Glomerular visceral epithelial cell (primary cell): ENCODE data around the gene METTL6.
"Not testable (repeated sequence)": the region's sequence is repeated elsewhere in the genome, so short reads cannot be mapped to it uniquely, and the experiment has no call there.

Source experiments
- DNase-seq: peaks from one replicate; pipeline ENCODE4 v3.0.0-alpha.2; 2016; ENCODE audit errors: extremely low spot score

Gene METTL6

DNA sequence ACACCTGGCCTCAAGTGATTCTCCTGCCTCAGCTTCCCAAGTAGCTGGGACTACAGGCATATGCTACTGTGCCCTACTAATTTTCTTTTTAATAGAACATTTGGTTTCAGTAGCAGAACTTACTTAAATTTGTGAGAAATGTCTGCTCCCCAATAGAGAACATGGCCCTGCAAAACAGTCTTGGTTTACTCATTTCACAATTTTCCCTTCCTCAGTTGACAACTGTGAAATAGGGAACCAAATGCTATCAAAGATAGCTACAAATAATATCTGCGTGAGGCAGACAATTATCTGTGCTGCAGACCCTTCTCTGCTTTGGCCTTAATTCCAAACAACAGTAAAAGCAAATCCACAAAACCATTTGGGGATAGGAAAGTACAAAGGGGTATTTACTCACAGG lies 22.6 kb downstream of the METTL6 start:
- no peak for DNase-seq

DNA sequence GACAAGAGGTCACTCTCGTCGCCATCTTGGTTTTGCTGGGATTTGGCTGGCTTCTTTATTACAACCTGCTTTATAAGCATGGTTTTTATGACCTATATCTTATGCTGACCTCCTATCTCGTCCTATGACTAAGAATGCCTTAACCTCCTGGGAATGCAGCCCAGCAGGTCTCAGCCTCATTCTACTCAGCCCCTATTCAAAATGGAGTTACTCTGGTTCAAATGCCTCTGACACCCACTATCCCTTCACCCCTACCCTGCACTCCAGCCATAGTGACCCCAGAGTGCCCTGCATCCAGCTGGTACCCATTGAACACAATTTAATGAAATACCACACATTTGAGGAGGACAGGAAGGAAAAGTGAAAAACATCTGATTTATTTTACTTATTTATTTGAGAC lies 23.4 kb downstream of the METTL6 start:
- DNase-seq = no peak

GRCh38 chr3:15403495-15403894 lies 23.8 kb downstream of the METTL6 start:
- DNase-seq = no peak

- no peak for DNase-seq
These were observed 25.4 kb downstream of the METTL6 start for GRCh38 chr3:15401936-15402335.

- no peak for DNase-seq
These were observed 27.4 kb downstream of the METTL6 start for GRCh38 chr3:15399970-15400369.

DNA sequence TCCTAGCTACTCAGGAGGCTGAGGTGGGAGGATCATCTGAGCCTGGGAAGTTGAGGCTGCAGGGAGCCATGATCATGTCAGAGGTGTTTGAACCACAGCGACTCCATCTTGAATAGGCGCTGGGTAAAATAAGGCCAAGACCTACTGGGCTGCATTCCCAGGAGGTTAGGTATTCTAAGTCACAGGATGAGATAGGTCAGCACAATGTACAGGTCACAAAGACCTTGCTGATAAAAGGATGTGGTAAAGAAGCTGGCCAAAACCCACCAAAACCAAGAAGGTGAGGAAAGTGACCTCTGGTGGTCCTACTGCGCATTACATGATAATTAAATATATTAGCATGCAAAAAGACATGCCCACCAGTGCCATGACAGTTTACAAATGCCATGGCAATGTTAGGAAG lies 28.6 kb downstream of the METTL6 start:
- DNase-seq = not testable (repeated sequence)

- DNase-seq = not testable (repeated sequence)
These were observed 34.1 kb downstream of the METTL6 start for GRCh38 chr3:15393252-15393651.

DNA sequence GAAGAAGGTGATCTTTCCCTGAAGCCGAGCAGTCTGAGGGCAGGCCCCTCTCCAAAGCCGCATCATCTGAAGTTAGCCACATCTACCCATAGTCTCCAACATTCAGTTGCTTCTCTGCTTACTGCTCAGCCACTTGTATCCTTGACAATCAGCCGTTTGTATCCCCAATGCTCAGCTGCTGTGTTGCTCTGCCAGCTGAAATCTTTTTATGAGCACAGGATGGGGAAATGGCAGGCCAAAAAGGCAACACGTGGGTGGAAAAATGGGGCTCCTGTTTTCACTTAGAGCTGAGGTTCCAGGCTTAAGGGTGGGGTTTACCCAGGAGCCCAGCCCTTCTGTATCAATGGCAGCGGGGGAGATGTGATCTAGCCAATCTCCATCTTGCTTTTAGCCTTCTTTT lies 36.3 kb downstream of the METTL6 start:
- no peak for DNase-seq

- DNase-seq = no peak
These were observed 36.9 kb downstream of the METTL6 start for GRCh38 chr3:15390460-15390859.

- DNase-seq = not testable (repeated sequence)
These were observed 39.0 kb downstream of the METTL6 start for GRCh38 chr3:15388335-15388734.

- no peak for DNase-seq
These were observed 39.6 kb downstream of the METTL6 start for GRCh38 chr3:15387735-15388134.

DNA sequence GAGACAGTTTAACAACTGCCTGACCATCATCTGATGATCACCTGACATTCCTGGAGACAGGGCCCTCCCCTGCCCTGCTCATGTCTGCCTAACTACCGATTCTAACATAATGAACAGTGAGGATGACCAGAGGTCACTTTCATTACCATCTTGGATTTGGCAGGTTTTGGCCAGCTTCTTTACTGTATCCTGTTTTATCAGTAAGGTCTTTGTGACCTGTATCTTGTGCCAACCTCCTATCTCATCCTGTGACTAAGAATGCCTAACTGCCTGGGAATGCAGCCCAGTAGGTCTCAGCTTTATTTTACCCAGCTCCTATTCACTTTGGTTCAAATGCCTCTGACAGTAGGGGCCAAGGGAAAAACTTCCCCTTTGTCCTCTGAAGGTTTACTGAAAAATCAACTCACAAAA lies 40.2 kb downstream of the METTL6 start:
- DNase-seq = no peak

DNA sequence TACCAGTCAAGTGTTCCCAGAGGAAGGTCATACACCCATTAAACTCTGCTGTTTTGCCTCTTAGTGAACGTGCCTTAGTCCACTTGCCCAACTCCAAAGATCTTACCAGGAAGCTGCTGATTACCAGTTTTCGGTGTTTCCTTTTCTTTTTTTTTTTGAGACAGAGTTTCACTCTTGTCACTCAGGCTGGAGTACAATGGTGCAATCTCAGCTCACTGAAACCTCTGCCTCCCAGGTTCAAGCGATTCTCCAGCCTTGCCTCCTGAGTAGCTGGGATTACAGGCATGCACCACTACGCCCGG lies 40.7 kb downstream of the METTL6 start:
- not testable (repeated sequence) for DNase-seq

- DNase-seq = no peak
These were observed 41.3 kb downstream of the METTL6 start for GRCh38 chr3:15385901-15386653.

- DNase-seq = not testable (repeated sequence)
These were observed 42.1 kb downstream of the METTL6 start for GRCh38 chr3:15385238-15385695.

DNA sequence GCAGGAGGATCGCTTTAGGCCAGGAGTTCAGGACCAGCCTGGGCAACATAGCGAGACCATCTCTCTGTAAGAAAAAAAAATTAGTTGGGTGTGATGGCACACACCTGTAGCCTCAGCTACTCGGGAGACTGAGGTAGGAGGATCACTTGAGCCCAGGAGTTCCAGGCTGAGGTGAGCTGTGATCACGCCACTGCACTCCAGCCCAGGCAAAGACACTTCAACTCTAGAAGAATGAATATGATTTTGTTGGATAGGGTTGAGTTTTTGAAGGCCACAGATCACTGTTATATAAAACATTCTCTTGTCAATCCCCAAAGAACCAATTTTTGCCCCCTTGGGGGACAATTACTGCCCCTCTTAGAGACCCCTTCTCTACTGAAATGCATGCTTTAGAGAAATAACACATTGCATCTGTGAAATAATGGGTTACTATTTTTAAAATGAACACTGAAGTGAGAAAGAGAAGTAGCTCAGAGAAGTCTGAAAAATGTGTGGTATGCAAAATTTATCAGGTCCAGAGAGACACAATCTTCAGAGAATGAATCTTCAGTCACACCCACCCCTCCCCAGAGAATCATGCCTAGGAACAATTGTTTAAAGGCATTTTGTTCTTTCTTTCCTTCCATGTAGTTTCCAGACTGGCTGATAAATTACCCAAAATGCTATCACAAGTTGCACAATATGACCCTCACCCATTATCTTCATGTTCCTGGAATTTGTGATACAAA lies 42.7 kb downstream of the METTL6 start:
- no peak for DNase-seq

GRCh38 chr3:15382405-15382923 lies 44.9 kb downstream of the METTL6 start:
- no peak for DNase-seq

DNA sequence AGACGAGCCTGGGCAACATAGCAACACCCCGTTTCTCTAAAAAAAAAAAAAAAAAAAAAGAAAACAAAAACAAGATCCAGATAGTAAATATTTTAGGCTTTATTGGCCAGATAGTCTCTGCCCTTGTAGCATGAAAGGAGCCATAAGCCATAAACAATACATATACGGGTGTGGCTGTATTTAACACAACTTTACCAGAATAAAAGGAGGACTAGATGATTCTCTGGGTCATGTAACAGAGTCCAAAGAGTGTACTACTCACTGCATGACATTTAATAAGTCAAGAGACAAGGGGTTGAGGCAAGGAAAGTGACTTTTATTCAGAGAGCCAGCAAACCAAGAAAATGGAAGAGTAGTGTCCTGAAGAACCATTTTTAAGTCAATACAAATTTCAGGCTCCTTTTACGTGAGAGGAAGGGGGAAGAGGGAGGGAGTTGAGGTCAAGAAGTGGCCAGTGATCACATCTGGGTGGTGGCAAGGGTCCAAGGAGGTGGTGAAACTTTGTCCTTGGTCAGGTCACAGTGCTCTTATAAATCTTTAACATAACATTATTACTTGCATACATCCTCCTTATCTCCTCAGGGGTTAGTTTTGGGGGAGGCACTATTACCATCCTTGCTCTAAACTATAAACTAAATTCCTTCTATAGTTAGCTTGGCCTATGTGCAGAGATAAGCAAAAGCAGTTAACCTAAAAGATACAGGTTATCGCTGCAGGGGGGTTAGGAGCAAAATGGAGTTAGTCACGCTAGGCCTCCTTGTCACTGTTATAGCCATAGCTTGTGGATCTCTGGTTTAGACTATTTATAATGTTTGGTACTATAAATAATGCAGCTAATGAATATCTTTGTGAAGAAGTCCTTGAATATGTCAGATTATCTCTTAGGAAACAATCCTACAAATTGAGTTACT lies 46.1 kb downstream of the METTL6 start:
- no peak for DNase-seq

DNA sequence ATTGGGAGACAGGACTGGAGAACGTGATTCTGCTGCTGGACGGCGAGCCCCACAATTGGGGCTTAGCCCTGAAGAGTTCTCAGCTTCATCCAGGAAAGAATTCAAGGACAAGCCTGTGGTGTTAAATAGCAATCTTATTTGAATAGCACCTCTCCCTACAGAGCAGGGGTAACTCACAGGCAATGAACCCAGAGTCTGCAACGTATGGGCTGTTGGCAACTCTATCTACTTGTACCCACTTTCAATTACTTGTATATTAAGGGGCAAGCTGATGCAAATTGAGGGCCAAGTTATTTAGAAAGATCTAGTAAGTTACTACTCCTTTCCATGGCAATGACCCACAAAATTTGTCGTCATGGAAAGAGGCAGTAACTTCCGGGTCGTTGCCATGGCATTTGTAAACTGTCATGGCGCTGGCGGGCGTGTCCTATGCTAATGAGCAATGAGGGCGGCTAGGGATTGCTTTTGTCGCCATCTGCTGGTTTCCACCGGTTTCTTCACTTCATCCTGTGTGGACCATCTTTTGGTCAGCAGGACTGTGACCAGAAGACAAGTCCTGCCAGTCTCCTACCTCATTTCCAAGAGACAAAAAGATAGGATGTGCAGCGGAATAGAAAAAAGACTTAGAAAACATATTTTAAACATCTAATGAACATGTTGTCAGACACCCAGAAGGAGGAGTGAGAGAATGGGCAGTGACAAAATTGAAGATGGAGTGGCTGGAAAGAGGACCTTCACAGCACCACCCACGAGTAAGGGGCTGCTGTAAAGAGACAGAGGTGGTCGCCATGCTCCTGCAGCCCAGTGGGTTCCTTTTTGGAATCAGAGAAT lies 49.2 kb downstream of the METTL6 start:
- peak; percentile 88 for DNase-seq

DNA sequence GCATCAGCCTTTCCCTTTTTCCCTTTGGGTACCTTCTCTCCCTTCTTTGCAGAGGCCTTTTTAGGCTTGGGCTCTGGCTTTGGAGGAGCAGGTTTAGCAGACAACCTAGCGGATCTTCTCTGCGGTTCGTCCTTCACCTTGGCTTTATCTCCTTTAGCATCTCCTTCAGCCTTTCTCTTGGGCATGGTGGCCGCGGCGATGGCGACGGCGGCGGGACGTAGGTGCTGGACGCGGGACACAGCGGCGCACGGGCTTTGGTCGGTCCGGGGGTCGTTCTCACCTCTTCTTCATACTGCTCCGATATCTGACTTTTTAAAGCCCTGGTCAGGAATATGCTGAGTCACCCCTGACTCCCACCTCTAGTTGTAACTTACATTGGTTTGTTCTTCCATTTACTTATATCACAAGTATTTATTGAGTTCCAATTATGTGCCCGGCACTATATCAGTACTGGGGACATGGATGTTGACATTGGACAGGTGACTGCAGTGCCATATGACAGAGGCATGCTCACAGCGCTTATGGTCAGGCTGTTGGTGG lies 51.8 kb downstream of the METTL6 start:
- no peak for DNase-seq

GRCh38 chr3:15372918-15373317 lies 54.4 kb downstream of the METTL6 start:
- no peak for DNase-seq
